ENCODE results near the gene SOS1.
"Not testable (repeated sequence)": the region's sequence is repeated elsewhere in the genome, so short reads cannot be mapped to it uniquely, and the experiment has no call there.

The SOS1 gene

GRCh38 chr2:39144416-39144815 is 23.6 kb upstream of the SOS1 start:
- no peak for TF ChIP-seq CTCF (IDR thresholded peaks at IDR 0.05; ENCODE audit: low read length, missing control alignments)
- DNase-seq (ENCODE audit: low read depth): no peak
- no peak overlapping the region for H3K4me3 ChIP-seq (replicated peaks; ENCODE audit: low read depth, low read length)

GRCh38 chr2:39142904-39143605 is 22.2 kb upstream of the SOS1 start:
- H3K4me3 ChIP-seq (replicated peaks; ENCODE audit: low read depth, low read length): no peak overlapping the region
- DNase-seq (ENCODE audit: low read depth): no peak
- TF ChIP-seq CTCF (IDR thresholded peaks at IDR 0.05; ENCODE audit: low read length, missing control alignments): no peak

GRCh38 chr2:39141334-39142271 is 20.8 kb upstream of the SOS1 start:
- H3K4me3 ChIP-seq (replicated peaks; ENCODE audit: low read depth, low read length): no peak overlapping the region
- DNase-seq (ENCODE audit: low read depth): no peak
- TF ChIP-seq CTCF (IDR thresholded peaks at IDR 0.05; ENCODE audit: low read length, missing control alignments): no peak

- H3K4me3 ChIP-seq (replicated peaks; ENCODE audit: low read depth, low read length); DNase-seq (ENCODE audit: low read depth): not testable (repeated sequence)
Observed at GRCh38 chr2:39140948-39141333, 20.1 kb upstream of the SOS1 start.

GRCh38 chr2:39140322-39140847 is 19.5 kb upstream of the SOS1 start:
- no peak for DNase-seq (ENCODE audit: low read depth)
- H3K4me3 ChIP-seq (replicated peaks; ENCODE audit: low read depth, low read length): no peak overlapping the region
- TF ChIP-seq CTCF (IDR thresholded peaks at IDR 0.05; ENCODE audit: low read length, missing control alignments): no peak

- no peak for TF ChIP-seq CTCF (IDR thresholded peaks at IDR 0.05; ENCODE audit: low read length, missing control alignments)
- DNase-seq (ENCODE audit: low read depth): no peak
- H3K4me3 ChIP-seq (replicated peaks; ENCODE audit: low read depth, low read length): no peak overlapping the region
Observed at GRCh38 chr2:39139511-39140237, 18.8 kb upstream of the SOS1 start.

- no peak for DNase-seq (ENCODE audit: low read depth)
- no peak for TF ChIP-seq CTCF (IDR thresholded peaks at IDR 0.05; ENCODE audit: low read length, missing control alignments)
- H3K4me3 ChIP-seq (replicated peaks; ENCODE audit: low read depth, low read length): no peak overlapping the region
Observed at GRCh38 chr2:39138837-39139211, 18.0 kb upstream of the SOS1 start.

GRCh38 chr2:39138187-39138836 is 17.5 kb upstream of the SOS1 start:
- not testable (repeated sequence) for H3K4me3 ChIP-seq (replicated peaks; ENCODE audit: low read depth, low read length); DNase-seq (ENCODE audit: low read depth)

Data from fibroblast of pulmonary artery (primary cell).